DMS153 treated with DMSO at 0.1 percent for 48 hours (cell line): ENCODE results near the gene DIP2A.
"Not testable (repeated sequence)": the region's sequence is repeated elsewhere in the genome, so short reads cannot be mapped to it uniquely, and the experiment has no call there.

Experiments used
- DNase-seq: peaks from one replicate; lab custom pipeline; 2025; ENCODE audit not compliant: unreplicated experiment; lab: John Stamatoyannopoulos, UW

The DIP2A gene

GRCh38 chr21:46448108-46448507 lies 10.6 kb upstream of the DIP2A start:
- no peak for DNase-seq

- DNase-seq, result not testable (repeated sequence)
Observed at GRCh38 chr21:46448855-46449254, 9.8 kb upstream of the DIP2A start.

GRCh38 chr21:46452710-46453109 lies 6.0 kb upstream of the DIP2A start:
- no peak for DNase-seq

- no peak for DNase-seq
Observed at GRCh38 chr21:46454142-46454541, 4.5 kb upstream of the DIP2A start.

- no peak for DNase-seq
Observed at GRCh38 chr21:46454634-46455390, 3.9 kb upstream of the DIP2A start.

GRCh38 chr21:46455575-46456385 lies 2.9 kb upstream of the DIP2A start:
- no peak for DNase-seq

- DNase-seq, result no peak
Observed at GRCh38 chr21:46456750-46457149, 1.9 kb upstream of the DIP2A start.

- DNase-seq, result no peak
Observed at GRCh38 chr21:46457801-46458314, 833 bp upstream of the DIP2A start.

- no peak for DNase-seq
Observed at GRCh38 chr21:46459024-46459355, 299 bp downstream of the DIP2A start.

- no peak for DNase-seq
Observed at GRCh38 chr21:46459356-46460112, 843 bp downstream of the DIP2A start.

- DNase-seq, result no peak
Observed at GRCh38 chr21:46461909-46462308, 3.2 kb downstream of the DIP2A start.

GRCh38 chr21:46465153-46465552 lies 6.5 kb downstream of the DIP2A start:
- not testable (repeated sequence) for DNase-seq

- DNase-seq, result no peak
Observed at GRCh38 chr21:46465651-46466050, 7.0 kb downstream of the DIP2A start.

GRCh38 chr21:46468108-46468774 lies 9.6 kb downstream of the DIP2A start:
- no peak for DNase-seq

GRCh38 chr21:46469275-46469674 lies 10.6 kb downstream of the DIP2A start:
- DNase-seq, result no peak

GRCh38 chr21:46471514-46471913 lies 12.8 kb downstream of the DIP2A start:
- no peak for DNase-seq

- no peak for DNase-seq
Observed at GRCh38 chr21:46472246-46472645, 13.6 kb downstream of the DIP2A start.

GRCh38 chr21:46474382-46474781 lies 15.7 kb downstream of the DIP2A start:
- DNase-seq, result no peak

GRCh38 chr21:46475296-46475695 lies 16.6 kb downstream of the DIP2A start:
- no peak for DNase-seq

GRCh38 chr21:46477765-46478164 lies 19.1 kb downstream of the DIP2A start:
- no peak for DNase-seq

GRCh38 chr21:46478910-46479309 lies 20.2 kb downstream of the DIP2A start:
- DNase-seq, result no peak
